Neural cell (in vitro differentiated cells): Measurements from ENCODE around the gene CCDC27. TPM values are rescaled to one million over a fixed set of nuclear protein-coding genes. Genes with fewer than 3 reads are reported as not detected.

ENCODE experiments used
- H2AFZ ChIP-seq: fragments of 200-600, 300-800 bp; sonication (generic), shearing (Covaris generic); 2 replicates; pipeline ENCODE4 v1.6.0; 2014; ENCODE audit warnings: low read depth, mild to moderate bottlenecking, antibody characterized with exemption, low read length, moderate library complexity
- H3F3A ChIP-seq: fragments of 200-600 bp; shearing (Covaris generic); 2 replicates; pipeline ENCODE4 v1.6.1; 2016; ENCODE audit warnings: mild to moderate bottlenecking, moderate library complexity, mixed read lengths, antibody characterized with exemption, low read length; ENCODE audit not compliant: insufficient read depth, poor library complexity, severe bottlenecking
- H3K27ac ChIP-seq: fragments of 200-600, 300-800 bp; sonication (generic), shearing (Covaris generic); 2 replicates; pipeline ENCODE4 v1.5.1; 2014; ENCODE audit warnings: mild to moderate bottlenecking, low read length, moderate library complexity
- H3K27me3 ChIP-seq: fragments of 300-800, 200-600 bp; sonication (generic), shearing (Covaris generic); 2 replicates; pipeline ENCODE4 v1.6.0; 2014; ENCODE audit warnings: mild to moderate bottlenecking, low read depth, low read length, moderate library complexity; ENCODE audit not compliant: insufficient read depth
- H3K36me3 ChIP-seq: fragments of 300-800, 200-600 bp; sonication (generic), shearing (Covaris generic); 2 replicates; pipeline ENCODE4 v1.5.1; 2014; ENCODE audit warnings: mild to moderate bottlenecking, antibody characterized with exemption, low read length, moderate library complexity; ENCODE audit not compliant: insufficient read depth
- H3K4me2 ChIP-seq: fragments of 300-800, 200-600 bp; sonication (generic), shearing (Covaris generic); 2 replicates; pipeline ENCODE4 v1.6.0; 2014; ENCODE audit warnings: mild to moderate bottlenecking, low read length
- H3K4me3 ChIP-seq: fragments of 300-800, 200-600 bp; sonication (generic), shearing (Covaris generic); 2 replicates; pipeline ENCODE4 v1.5.1; 2014; ENCODE audit warnings: mild to moderate bottlenecking, low read length, moderate library complexity
- H3K79me2 ChIP-seq: fragments of 200-600 bp; shearing (Covaris generic); replicated peaks from 2 replicates; pipeline ENCODE4 v1.6.0; 2014; ENCODE audit warnings: mild to moderate bottlenecking, low read length, moderate library complexity; ENCODE audit not compliant: insufficient read depth
- H3K9ac ChIP-seq: fragments of 300-800, 200-600 bp; sonication (generic), shearing (Covaris generic); 2 replicates; pipeline ENCODE4 v1.6.1; 2016; ENCODE audit warnings: mild to moderate bottlenecking, low read length, mixed read lengths
- H3K9me2 ChIP-seq: fragments of 200-600 bp; shearing (Covaris generic); 2 replicates; pipeline ENCODE4 v1.6.1; 2016; ENCODE audit warnings: mild to moderate bottlenecking, low read length, mixed read lengths; ENCODE audit not compliant: insufficient read depth
- H3K9me3 ChIP-seq: fragments of 200-600, 300-800 bp; sonication (generic), shearing (Covaris generic); 2 replicates; pipeline ENCODE4 v1.6.1; 2016; ENCODE audit warnings: mild to moderate bottlenecking, mixed run types, low read length, moderate library complexity, mixed read lengths
- H4K20me1 ChIP-seq: fragments of 200-600 bp; shearing (Covaris generic); 2 replicates; pipeline ENCODE4 v1.6.1; 2016; ENCODE audit warnings: mild to moderate bottlenecking, mixed run types; ENCODE audit not compliant: insufficient read depth
- EP300 ChIP-seq: fragments of 450-650 bp; conservative IDR thresholded peaks from 2 replicates; pipeline ENCODE4 v1.6.1; 2014; ENCODE audit warnings: antibody characterized with exemption, mild to moderate bottlenecking, moderate library complexity; ENCODE audit not compliant: poor library complexity, severe bottlenecking
- EZH2 ChIP-seq: fragments of 200-600, 300-800 bp; shearing (Covaris generic), sonication (generic); IDR thresholded peaks from 2 replicates; pipeline ENCODE4 v1.6.1; 2014; ENCODE audit warnings: antibody characterized with exemption, low read length, borderline replicate concordance, mild to moderate bottlenecking; ENCODE audit not compliant: insufficient read depth, poor library complexity, severe bottlenecking
- MXI1 ChIP-seq: fragments of 450-650 bp; conservative IDR thresholded peaks from 2 replicates; pipeline ENCODE4 v1.6.1; 2014; ENCODE audit warnings: antibody characterized with exemption, mild to moderate bottlenecking; ENCODE audit not compliant: poor library complexity, severe bottlenecking
- POLR2AphosphoS5 ChIP-seq: IDR thresholded peaks from 2 replicates; pipeline ENCODE4 v1.6.1; 2012
- RAD21 ChIP-seq: fragments of 450-650 bp; conservative IDR thresholded peaks from 2 replicates; pipeline ENCODE4 v1.6.1; 2014; ENCODE audit warnings: antibody characterized with exemption, mild to moderate bottlenecking, moderate library complexity
- REST ChIP-seq: IDR thresholded peaks from 2 replicates; pipeline ENCODE4 v1.6.1; 2012; ENCODE audit warnings: borderline replicate concordance
- SMC3 ChIP-seq: fragments of 450-650 bp; conservative IDR thresholded peaks from 2 replicates; pipeline ENCODE4 v1.6.1; 2014; ENCODE audit warnings: antibody characterized with exemption, mild to moderate bottlenecking, moderate library complexity; ENCODE audit not compliant: poor library complexity
- TAF1 ChIP-seq: IDR thresholded peaks from 2 replicates; pipeline ENCODE4 v1.6.1; 2012; ENCODE audit warnings: low read depth
- polyA plus RNA-seq: library from polyadenylated mRNA; depleted of rRNA; stranded (reverse); fragments of >200 nt; gene quantifications from 2 replicates; pipeline ENCODE4 v1.2.3, GENCODE V29; 2014
- TF ChIP-seq, protein P1 (sequence below): fragments of 450-650 bp; IDR thresholded peaks from 2 replicates; pipeline ENCODE4 v1.5.1; 2014; ENCODE audit warnings: antibody characterized with exemption, mild to moderate bottlenecking, moderate library complexity; ENCODE audit not compliant: poor library complexity, severe bottlenecking

Gene CCDC27
- polyA plus RNA-seq, 1 donor from 2014 or later = not detected

DNA sequence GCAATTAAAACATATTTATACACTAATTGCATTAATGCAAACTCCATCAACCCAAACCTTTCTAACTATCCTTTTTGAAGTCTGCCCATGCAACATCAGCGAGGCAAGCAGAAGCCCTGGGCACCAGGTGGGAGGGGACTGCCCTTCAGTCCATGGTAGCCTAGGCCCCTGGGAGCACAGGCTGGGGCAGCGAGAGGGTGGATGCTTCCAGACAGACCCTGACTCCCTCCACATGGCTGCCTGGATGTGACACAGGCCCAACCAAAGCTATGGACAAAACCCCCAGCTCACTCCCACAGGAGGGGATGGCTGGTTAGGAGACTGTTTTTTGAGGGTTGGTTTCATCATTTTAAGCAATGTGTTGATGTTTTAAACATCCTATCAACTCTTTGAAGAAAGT, 61.8 kb downstream of the CCDC27 start:
- Histone ChIP-seq H3K36me3 (no peaks in the 10 kb centered on the region), H3K27me3 (no peaks in the 10 kb centered on the region), H3K4me3 (no peak overlapping the region), H3K27ac (no peak overlapping the region), H4K20me1 (no peaks in the 10 kb centered on the region), H3K4me2 (no peak overlapping the region), H3F3A (no peaks in the 10 kb centered on the region), H3K79me2 (no peaks in the 10 kb centered on the region), H3K9me2 (no peaks in the 10 kb centered on the region), H2AFZ (no peak overlapping the region), H3K9ac (no peak overlapping the region), H3K9me3 (no peaks in the 10 kb centered on the region)
- TF ChIP-seq RAD21 (no peak), EP300 (no peak), POLR2AphosphoS5 (no peak), REST (no peak), EZH2 (no peak), MXI1 (no peak), SMC3 (no peak)

GRCh38 chr1:3814771-3815561, 62.7 kb downstream of the CCDC27 start:
- H3K79me2 ChIP-seq = no peaks in the 10 kb centered on the region
- no peaks in the 10 kb centered on the region for H3K36me3 ChIP-seq
- H3F3A ChIP-seq = no peaks in the 10 kb centered on the region
- H3K9ac ChIP-seq = no peak overlapping the region
- no peak overlapping the region for H3K4me2 ChIP-seq
- no peak overlapping the region for H3K4me3 ChIP-seq
- no peak overlapping the region for H2AFZ ChIP-seq
- H3K9me2 ChIP-seq = no peaks in the 10 kb centered on the region
- no peaks in the 10 kb centered on the region for H3K27me3 ChIP-seq
- H4K20me1 ChIP-seq = no peaks in the 10 kb centered on the region
- TF ChIP-seq TAF1 (no peak), SMC3 (no peak), RAD21 (no peak), REST (no peak), EP300 (no peak), MXI1 (no peak), POLR2AphosphoS5 (no peak), EZH2 (no peak)
- TF ChIP-seq, protein P1, sequence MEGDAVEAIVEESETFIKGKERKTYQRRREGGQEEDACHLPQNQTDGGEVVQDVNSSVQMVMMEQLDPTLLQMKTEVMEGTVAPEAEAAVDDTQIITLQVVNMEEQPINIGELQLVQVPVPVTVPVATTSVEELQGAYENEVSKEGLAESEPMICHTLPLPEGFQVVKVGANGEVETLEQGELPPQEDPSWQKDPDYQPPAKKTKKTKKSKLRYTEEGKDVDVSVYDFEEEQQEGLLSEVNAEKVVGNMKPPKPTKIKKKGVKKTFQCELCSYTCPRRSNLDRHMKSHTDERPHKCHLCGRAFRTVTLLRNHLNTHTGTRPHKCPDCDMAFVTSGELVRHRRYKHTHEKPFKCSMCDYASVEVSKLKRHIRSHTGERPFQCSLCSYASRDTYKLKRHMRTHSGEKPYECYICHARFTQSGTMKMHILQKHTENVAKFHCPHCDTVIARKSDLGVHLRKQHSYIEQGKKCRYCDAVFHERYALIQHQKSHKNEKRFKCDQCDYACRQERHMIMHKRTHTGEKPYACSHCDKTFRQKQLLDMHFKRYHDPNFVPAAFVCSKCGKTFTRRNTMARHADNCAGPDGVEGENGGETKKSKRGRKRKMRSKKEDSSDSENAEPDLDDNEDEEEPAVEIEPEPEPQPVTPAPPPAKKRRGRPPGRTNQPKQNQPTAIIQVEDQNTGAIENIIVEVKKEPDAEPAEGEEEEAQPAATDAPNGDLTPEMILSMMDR = no peak
- H3K9me3 ChIP-seq = no peaks in the 10 kb centered on the region
- H3K27ac ChIP-seq = no peak overlapping the region
